GM12872 (cell line): Measurements from ENCODE around the gene CCDC40.

ENCODE experiments used
- TF ChIP-seq, protein P1 (sequence below): IDR thresholded peaks from 3 replicates; pipeline ENCODE4 v1.5.1; 2011; ENCODE audit warnings: low read depth, mild to moderate bottlenecking, low read length, moderate library complexity; ENCODE audit not compliant: insufficient read depth

The CCDC40 gene

DNA sequence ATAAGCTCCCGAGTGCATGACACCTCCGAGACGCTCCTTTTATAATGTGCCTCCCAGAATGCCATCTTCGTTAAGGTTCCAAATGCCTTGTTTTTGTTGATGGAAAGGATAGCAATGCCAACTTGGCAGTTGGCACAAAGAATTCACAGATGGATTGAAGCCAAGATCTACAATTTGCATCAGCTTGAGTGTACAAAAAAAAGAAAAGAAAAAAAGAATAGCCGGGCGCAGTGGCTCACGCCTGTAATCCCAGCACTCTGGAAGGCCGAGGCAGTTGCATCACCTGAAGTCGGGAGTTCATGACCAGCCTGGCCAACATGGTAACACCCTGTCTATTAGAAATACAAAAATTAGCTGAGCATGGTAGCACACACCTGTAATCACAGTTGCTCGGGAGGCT is 8.4 kb upstream of the CCDC40 start:
- TF ChIP-seq, protein P1, sequence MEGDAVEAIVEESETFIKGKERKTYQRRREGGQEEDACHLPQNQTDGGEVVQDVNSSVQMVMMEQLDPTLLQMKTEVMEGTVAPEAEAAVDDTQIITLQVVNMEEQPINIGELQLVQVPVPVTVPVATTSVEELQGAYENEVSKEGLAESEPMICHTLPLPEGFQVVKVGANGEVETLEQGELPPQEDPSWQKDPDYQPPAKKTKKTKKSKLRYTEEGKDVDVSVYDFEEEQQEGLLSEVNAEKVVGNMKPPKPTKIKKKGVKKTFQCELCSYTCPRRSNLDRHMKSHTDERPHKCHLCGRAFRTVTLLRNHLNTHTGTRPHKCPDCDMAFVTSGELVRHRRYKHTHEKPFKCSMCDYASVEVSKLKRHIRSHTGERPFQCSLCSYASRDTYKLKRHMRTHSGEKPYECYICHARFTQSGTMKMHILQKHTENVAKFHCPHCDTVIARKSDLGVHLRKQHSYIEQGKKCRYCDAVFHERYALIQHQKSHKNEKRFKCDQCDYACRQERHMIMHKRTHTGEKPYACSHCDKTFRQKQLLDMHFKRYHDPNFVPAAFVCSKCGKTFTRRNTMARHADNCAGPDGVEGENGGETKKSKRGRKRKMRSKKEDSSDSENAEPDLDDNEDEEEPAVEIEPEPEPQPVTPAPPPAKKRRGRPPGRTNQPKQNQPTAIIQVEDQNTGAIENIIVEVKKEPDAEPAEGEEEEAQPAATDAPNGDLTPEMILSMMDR: no peak

DNA sequence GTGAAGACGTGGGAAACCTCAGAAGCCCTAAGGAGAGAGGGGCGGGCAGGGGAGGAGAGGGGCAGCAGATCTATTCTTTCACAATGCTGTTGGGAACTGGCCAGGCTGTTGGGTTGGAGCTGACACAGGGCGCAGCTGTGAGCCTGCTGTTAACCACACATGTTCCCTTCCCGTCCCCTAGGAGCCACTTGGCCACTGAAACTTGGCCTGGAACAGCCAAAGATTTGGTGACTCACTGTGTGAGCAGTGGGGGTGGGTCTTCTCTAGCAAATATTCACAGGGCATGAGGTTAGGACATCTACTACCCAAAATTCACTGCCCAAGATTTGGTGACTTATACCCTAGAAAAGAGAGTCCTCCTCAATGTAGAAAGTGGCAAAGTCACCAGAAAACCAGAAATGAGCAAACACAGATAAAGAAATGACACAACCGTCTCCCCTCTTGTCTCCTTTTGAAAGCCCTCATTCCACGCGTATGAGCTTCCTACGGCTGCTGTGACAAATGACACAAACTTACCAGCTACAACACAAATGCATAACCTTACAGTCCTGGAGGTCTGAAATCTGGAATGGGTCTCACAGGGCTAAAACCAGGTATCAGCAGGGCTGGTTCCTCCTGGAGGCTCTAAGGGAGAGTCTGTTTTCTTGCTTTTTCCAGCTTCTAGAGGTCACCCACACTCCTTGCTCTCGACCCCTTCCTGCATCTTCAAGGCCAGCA is 7.0 kb upstream of the CCDC40 start:
- TF ChIP-seq, protein P1: no peak

GRCh38 chr17:80030730-80031410 is 5.6 kb upstream of the CCDC40 start:
- TF ChIP-seq, protein P1: no peak

- TF ChIP-seq, protein P1: no peak
Measured at GRCh38 chr17:80031691-80032430, 4.6 kb upstream of the CCDC40 start.

- TF ChIP-seq, protein P1: no peak
Measured at GRCh38 chr17:80032614-80033171, 3.7 kb upstream of the CCDC40 start.

GRCh38 chr17:80033840-80034239 is 2.6 kb upstream of the CCDC40 start:
- TF ChIP-seq, protein P1: no peak
